K562 (cell line): ENCODE data around the gene CYP2A6. TPM values are rescaled to one million over a fixed set of nuclear protein-coding genes. Genes with fewer than 3 reads are reported as not detected.

Source experiments
- PCBP1 ChIP-seq: fragments of 200-400 bp; formaldehyde crosslinking; IDR thresholded peaks from 2 replicates; pipeline ENCODE4 v1.6.1; 2018; ENCODE audit warnings: mild to moderate bottlenecking, low read depth, low read length; ENCODE audit not compliant: poor library complexity, severe bottlenecking
- SMARCB1 ChIP-seq: IDR thresholded peaks from 2 replicates; pipeline ENCODE4 v1.6.1; 2011; ENCODE audit warnings: improper control_type of control experiment, low read depth; ENCODE audit not compliant: insufficient read length
- polyA plus RNA-seq, 8 experiments: library from polyadenylated mRNA; depleted of rRNA in 4 of 8; stranded (reverse) in 5 of 8; unstranded in 3 of 8; fragments of >200 nt; fragmentation: Nextera tagmentation in 2 of 8; fragmentation: Illumina TruSeq in 1 of 8; extraction: Ambion mirVana in 2 of 8; extraction: Trizol in 1 of 8; gene quantifications; 2 replicates each; pipeline versions ENCODE4 v1.2.1 to v1.2.3, GENCODE V29; 2011 to 2014; ENCODE audit warnings: inconsistent platforms in 1 of 8, missing spikeins in 1 of 8
- total RNA-seq, 7 experiments: library from RNA; depleted of rRNA in 6 of 7; stranded (reverse); fragments of >200 nt in 6 of 7; fragmentation: Illumina TruSeq in 2 of 7; extraction: Trizol in 2 of 7; gene quantifications; 2 replicates each; pipeline versions ENCODE4 v1.2.1 to v1.2.3, GENCODE V29; 2011 to 2021; ENCODE audit warnings: low replicate concordance in 1 of 7
- TF ChIP-seq, protein P1 (sequence below), 2 experiments: fragments of 450-650 bp in 1 of 2; sonication (generic) in 1 of 2; formaldehyde crosslinking in 1 of 2; IDR thresholded peaks; 2 replicates each; pipeline versions ENCODE4 v1.7.1 to v1.9.0; 2016 to 2022; ENCODE audit warnings: inconsistent platforms in 1 of 2, mild to moderate bottlenecking in 1 of 2, missing genetic modification reagents in 1 of 2
- TF ChIP-seq, protein P2 (sequence below): sonication (generic); formaldehyde crosslinking; IDR thresholded peaks from 2 replicates; pipeline ENCODE4 v1.9.0; 2022; ENCODE audit warnings: mild to moderate bottlenecking, missing genetic modification reagents

Gene CYP2A6
- total and polyA plus RNA-seq, 9 of the 15 experiments (the other 6 are each of a cell fraction or from before 2014, with no cell fraction given), result 0.31 TPM; not detected in 8

DNA sequence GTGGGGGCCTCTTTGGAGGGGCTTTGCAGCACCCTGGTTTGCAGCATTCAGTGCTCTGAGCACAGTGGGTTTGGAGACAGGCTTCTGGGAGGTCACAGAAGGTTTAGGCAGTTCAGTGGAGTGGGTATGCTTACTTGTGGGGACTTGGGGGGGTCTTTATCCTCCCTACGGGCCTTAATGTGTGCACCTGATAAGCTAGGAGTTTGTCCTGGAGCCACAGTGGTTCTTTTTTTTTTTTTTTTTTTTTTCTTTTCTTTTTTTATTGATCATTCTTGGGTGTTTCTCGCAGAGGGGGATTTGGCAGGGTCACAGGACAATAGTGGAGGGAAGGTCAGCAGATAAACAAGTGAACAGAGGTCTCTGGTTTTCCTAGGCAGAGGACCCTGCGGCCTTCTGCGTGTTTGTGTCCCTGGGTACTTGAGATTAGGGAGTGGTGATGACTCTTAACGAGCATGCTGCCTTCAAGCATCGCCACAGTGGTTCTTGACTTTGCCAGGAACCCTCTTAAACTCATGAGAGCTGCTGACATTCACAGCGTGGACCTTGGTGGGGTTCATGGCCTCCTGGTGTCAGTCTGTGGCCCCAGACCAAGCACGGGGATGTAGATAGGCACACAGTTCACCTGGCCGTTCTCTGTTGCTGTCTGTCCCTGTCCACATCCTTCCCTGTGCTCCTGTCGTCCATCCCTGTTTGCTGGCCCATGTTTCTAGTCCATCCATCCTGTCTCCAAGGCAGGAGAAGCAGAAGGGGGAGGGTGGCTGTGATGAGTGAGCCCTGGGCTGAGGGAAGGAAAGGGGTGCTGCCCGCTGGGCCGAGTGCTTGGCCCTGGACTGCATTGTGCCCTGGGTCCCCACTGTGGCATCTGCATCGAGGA, 48.6 kb downstream of the CYP2A6 start (continued):
- TF ChIP-seq, protein P1, sequence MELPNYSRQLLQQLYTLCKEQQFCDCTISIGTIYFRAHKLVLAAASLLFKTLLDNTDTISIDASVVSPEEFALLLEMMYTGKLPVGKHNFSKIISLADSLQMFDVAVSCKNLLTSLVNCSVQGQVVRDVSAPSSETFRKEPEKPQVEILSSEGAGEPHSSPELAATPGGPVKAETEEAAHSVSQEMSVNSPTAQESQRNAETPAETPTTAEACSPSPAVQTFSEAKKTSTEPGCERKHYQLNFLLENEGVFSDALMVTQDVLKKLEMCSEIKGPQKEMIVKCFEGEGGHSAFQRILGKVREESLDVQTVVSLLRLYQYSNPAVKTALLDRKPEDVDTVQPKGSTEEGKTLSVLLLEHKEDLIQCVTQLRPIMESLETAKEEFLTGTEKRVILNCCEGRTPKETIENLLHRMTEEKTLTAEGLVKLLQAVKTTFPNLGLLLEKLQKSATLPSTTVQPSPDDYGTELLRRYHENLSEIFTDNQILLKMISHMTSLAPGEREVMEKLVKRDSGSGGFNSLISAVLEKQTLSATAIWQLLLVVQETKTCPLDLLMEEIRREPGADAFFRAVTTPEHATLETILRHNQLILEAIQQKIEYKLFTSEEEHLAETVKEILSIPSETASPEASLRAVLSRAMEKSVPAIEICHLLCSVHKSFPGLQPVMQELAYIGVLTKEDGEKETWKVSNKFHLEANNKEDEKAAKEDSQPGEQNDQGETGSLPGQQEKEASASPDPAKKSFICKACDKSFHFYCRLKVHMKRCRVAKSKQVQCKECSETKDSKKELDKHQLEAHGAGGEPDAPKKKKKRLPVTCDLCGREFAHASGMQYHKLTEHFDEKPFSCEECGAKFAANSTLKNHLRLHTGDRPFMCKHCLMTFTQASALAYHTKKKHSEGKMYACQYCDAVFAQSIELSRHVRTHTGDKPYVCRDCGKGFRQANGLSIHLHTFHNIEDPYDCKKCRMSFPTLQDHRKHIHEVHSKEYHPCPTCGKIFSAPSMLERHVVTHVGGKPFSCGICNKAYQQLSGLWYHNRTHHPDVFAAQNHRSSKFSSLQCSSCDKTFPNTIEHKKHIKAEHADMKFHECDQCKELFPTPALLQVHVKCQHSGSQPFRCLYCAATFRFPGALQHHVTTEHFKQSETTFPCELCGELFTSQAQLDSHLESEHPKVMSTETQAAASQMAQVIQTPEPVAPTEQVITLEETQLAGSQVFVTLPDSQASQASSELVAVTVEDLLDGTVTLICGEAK (IDR thresholded peaks at IDR 0.05), result peak; percentile 78
- TF ChIP-seq, protein P1 (CRISPR knock-in tag; IDR thresholded peaks at IDR 0.05), result no peak
- TF ChIP-seq PCBP1, result no peak
- TF ChIP-seq SMARCB1, result no peak
- TF ChIP-seq, protein P2, sequence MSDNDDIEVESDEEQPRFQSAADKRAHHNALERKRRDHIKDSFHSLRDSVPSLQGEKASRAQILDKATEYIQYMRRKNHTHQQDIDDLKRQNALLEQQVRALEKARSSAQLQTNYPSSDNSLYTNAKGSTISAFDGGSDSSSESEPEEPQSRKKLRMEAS (CRISPR knock-in tag), result peak; percentile 23
- TF ChIP-seq, all 486 proteins: peak for 13
